K562 (cell line): Measurements from ENCODE around the gene TRPM4. TPM values are rescaled to one million over a fixed set of nuclear protein-coding genes. Genes with fewer than 3 reads are reported as not detected.
A peak's percentile ranks its signal among the peaks of the same experiment; 100 is the strongest.

Experiments
- CHD1 ChIP-seq: fragments of 200-600 bp; sonication (generic); IDR thresholded peaks from one replicate; pipeline ENCODE4 v1.6.1; 2012; ENCODE audit warnings: mild to moderate bottlenecking, moderate library complexity, low read length, inconsistent platforms
- EGR1 ChIP-seq: fragments of 450-650 bp; conservative IDR thresholded peaks from 2 replicates; pipeline ENCODE4 v1.6.1; 2017; ENCODE audit warnings: mild to moderate bottlenecking
- KAT7 ChIP-seq: sonication (generic); formaldehyde crosslinking; IDR thresholded peaks from 2 replicates; pipeline ENCODE4 v1.8.0; 2022; ENCODE audit warnings: missing genetic modification reagents, mild to moderate bottlenecking, borderline replicate concordance
- PTRF ChIP-seq: fragments of 450-650 bp; IDR thresholded peaks from 2 replicates; pipeline ENCODE4 v1.6.1; 2016; ENCODE audit warnings: mild to moderate bottlenecking, missing genetic modification characterization, missing compliant biosample characterization
- SIN3A ChIP-seq, 2 experiments: fragments of 150-350 bp in 1 of 2; IDR thresholded peaks; 2 replicates each; pipeline ENCODE4 v1.6.1; 2011 to 2016; ENCODE audit warnings: borderline replicate concordance in 2 of 2, low read depth in 2 of 2, low read length in 2 of 2, mild to moderate bottlenecking in 2 of 2, moderate library complexity in 2 of 2; ENCODE audit not compliant: control insufficient read depth in 1 of 2
- SMC3 ChIP-seq: conservative IDR thresholded peaks from 2 replicates; pipeline ENCODE4 v1.6.1; 2011; ENCODE audit warnings: low read depth, low read length, improper control_type of control experiment; ENCODE audit not compliant: insufficient read depth
- ZKSCAN8 ChIP-seq: fragments of 200-800 bp; sonication (Bioruptor generic); IDR thresholded peaks from 2 replicates; pipeline ENCODE4 v1.6.1; 2016; ENCODE audit warnings: missing genetic modification characterization, missing compliant biosample characterization
- polyA plus RNA-seq, 8 experiments: library from polyadenylated mRNA; depleted of rRNA in 4 of 8; stranded (reverse) in 5 of 8; unstranded in 3 of 8; fragments of >200 nt; fragmentation: Nextera tagmentation in 2 of 8; fragmentation: Illumina TruSeq in 1 of 8; extraction: Ambion mirVana in 2 of 8; extraction: Trizol in 1 of 8; gene quantifications; 2 replicates each; pipeline versions ENCODE4 v1.2.1 to v1.2.3, GENCODE V29; 2011 to 2014; ENCODE audit warnings: inconsistent platforms in 1 of 8, missing spikeins in 1 of 8
- total RNA-seq, 7 experiments: library from RNA; depleted of rRNA in 6 of 7; stranded (reverse); fragments of >200 nt in 6 of 7; fragmentation: Illumina TruSeq in 2 of 7; extraction: Trizol in 2 of 7; gene quantifications; 2 replicates each; pipeline versions ENCODE4 v1.2.1 to v1.2.3, GENCODE V29; 2011 to 2021; ENCODE audit warnings: low replicate concordance in 1 of 7
- TF ChIP-seq, protein P1 (sequence below), 2 experiments: fragments of 450-650 bp in 1 of 2; sonication (generic) in 1 of 2; formaldehyde crosslinking in 1 of 2; IDR thresholded peaks; 2 replicates each; pipeline versions ENCODE4 v1.7.1 to v1.9.0; 2016 to 2022; ENCODE audit warnings: inconsistent platforms in 1 of 2, mild to moderate bottlenecking in 1 of 2, missing genetic modification reagents in 1 of 2
- TF ChIP-seq, protein P2 (sequence below): sonication (generic); formaldehyde crosslinking; IDR thresholded peaks from 2 replicates; pipeline ENCODE4 v1.8.0; 2022; ENCODE audit warnings: missing genetic modification reagents, mild to moderate bottlenecking, moderate library complexity, borderline replicate concordance
- TF ChIP-seq, protein P3 (sequence below), 3 experiments: IDR thresholded peaks in 2 of 3; conservative IDR thresholded peaks in 1 of 3; 2 replicates each; pipeline ENCODE4 v1.5.1; 2011 to 2012; ENCODE audit warnings: low read length in 3 of 3, mild to moderate bottlenecking in 3 of 3, control low read depth in 2 of 3, improper control_type of control experiment in 1 of 3, inconsistent platforms in 1 of 3, low read depth in 1 of 3, mixed read lengths in 1 of 3, moderate library complexity in 1 of 3; ENCODE audit not compliant: insufficient read depth in 2 of 3
- TF ChIP-seq, protein P4 (sequence below): fragments of 250-450 bp; sonication (Bioruptor Pico); IDR thresholded peaks from 2 replicates; pipeline ENCODE4 v1.4.0; 2020; ENCODE audit warnings: mild to moderate bottlenecking, moderate library complexity
- TF ChIP-seq, protein P5 (sequence below): sonication (generic); IDR thresholded peaks from 2 replicates; pipeline ENCODE4 v1.6.1; 2016

Gene TRPM4
- total and polyA plus RNA-seq, 9 of the 15 experiments (the other 6 are each of a cell fraction or from before 2014, with no cell fraction given) = 6.5 to 45.4 (median 15.2) TPM

DNA sequence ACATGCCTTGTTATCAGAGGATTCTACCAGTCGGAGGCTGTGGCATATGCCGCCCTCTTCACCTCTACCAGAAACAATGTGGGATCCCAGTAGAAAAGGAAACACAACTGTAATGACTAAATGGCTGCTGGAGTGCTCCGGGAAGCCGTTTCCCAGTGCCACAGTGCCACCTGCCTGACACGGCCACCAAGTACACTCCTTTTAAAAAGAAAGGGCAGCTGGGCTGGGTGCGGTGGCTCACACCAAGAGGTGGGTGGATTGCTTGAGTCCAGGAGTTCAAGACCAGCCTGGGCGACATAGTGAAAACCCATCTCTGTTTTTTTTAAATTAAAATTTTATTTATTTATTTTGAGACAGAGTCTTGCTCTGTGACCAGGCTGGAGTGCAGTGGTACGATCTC is 67.3 kb downstream of the TRPM4 start (continued):
- TF ChIP-seq, protein P1, sequence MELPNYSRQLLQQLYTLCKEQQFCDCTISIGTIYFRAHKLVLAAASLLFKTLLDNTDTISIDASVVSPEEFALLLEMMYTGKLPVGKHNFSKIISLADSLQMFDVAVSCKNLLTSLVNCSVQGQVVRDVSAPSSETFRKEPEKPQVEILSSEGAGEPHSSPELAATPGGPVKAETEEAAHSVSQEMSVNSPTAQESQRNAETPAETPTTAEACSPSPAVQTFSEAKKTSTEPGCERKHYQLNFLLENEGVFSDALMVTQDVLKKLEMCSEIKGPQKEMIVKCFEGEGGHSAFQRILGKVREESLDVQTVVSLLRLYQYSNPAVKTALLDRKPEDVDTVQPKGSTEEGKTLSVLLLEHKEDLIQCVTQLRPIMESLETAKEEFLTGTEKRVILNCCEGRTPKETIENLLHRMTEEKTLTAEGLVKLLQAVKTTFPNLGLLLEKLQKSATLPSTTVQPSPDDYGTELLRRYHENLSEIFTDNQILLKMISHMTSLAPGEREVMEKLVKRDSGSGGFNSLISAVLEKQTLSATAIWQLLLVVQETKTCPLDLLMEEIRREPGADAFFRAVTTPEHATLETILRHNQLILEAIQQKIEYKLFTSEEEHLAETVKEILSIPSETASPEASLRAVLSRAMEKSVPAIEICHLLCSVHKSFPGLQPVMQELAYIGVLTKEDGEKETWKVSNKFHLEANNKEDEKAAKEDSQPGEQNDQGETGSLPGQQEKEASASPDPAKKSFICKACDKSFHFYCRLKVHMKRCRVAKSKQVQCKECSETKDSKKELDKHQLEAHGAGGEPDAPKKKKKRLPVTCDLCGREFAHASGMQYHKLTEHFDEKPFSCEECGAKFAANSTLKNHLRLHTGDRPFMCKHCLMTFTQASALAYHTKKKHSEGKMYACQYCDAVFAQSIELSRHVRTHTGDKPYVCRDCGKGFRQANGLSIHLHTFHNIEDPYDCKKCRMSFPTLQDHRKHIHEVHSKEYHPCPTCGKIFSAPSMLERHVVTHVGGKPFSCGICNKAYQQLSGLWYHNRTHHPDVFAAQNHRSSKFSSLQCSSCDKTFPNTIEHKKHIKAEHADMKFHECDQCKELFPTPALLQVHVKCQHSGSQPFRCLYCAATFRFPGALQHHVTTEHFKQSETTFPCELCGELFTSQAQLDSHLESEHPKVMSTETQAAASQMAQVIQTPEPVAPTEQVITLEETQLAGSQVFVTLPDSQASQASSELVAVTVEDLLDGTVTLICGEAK (IDR thresholded peaks at IDR 0.05) = no peak
- TF ChIP-seq, protein P1 (CRISPR knock-in tag; IDR thresholded peaks at IDR 0.05) = no peak
- TF ChIP-seq, protein P2, sequence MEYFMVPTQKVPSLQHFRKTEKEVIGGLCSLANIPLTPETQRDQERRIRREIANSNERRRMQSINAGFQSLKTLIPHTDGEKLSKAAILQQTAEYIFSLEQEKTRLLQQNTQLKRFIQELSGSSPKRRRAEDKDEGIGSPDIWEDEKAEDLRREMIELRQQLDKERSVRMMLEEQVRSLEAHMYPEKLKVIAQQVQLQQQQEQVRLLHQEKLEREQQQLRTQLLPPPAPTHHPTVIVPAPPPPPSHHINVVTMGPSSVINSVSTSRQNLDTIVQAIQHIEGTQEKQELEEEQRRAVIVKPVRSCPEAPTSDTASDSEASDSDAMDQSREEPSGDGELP (CRISPR knock-in tag) = peak; percentile 50; the same call in 1 of the 2 replicates
- TF ChIP-seq, protein P3, sequence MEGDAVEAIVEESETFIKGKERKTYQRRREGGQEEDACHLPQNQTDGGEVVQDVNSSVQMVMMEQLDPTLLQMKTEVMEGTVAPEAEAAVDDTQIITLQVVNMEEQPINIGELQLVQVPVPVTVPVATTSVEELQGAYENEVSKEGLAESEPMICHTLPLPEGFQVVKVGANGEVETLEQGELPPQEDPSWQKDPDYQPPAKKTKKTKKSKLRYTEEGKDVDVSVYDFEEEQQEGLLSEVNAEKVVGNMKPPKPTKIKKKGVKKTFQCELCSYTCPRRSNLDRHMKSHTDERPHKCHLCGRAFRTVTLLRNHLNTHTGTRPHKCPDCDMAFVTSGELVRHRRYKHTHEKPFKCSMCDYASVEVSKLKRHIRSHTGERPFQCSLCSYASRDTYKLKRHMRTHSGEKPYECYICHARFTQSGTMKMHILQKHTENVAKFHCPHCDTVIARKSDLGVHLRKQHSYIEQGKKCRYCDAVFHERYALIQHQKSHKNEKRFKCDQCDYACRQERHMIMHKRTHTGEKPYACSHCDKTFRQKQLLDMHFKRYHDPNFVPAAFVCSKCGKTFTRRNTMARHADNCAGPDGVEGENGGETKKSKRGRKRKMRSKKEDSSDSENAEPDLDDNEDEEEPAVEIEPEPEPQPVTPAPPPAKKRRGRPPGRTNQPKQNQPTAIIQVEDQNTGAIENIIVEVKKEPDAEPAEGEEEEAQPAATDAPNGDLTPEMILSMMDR (IDR thresholded peaks at IDR 0.05 in 2 of 3, conservative IDR thresholded peaks at IDR 0.05 in 1 of 3; ENCODE audit: insufficient read depth in 2 of 3, low read depth in 1 of 3, low read length in 3 of 3) = peak; percentile 76 to 83 (median 77)
- TF ChIP-seq SMC3 (peak; percentile 54; the same call in 1 of the 2 replicates), KAT7 (no peak), ZKSCAN8 (CRISPR knock-in tag) (no peak), CHD1 (no peak), SIN3A (IDR thresholded peaks at IDR 0.05; ENCODE audit: borderline replicate concordance in 2 of 2, control insufficient read depth in 1 of 2, low read depth in 2 of 2, low read length in 2 of 2) (no peak), EGR1 (peak; percentile 37; the same call in 1 of the 2 replicates), PTRF (tag) (no peak)
- TF ChIP-seq, protein P4, sequence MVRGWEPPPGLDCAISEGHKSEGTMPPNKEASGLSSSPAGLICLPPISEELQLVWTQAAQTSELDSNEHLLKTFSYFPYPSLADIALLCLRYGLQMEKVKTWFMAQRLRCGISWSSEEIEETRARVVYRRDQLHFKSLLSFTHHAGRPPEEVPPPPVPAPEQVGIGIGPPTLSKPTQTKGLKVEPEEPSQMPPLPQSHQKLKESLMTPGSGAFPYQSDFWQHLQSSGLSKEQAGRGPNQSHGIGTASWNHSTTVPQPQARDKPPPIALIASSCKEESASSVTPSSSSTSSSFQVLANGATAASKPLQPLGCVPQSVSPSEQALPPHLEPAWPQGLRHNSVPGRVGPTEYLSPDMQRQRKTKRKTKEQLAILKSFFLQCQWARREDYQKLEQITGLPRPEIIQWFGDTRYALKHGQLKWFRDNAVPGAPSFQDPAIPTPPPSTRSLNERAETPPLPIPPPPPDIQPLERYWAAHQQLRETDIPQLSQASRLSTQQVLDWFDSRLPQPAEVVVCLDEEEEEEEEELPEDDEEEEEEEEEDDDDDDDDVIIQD (CRISPR knock-in tag) = no peak
- TF ChIP-seq, protein P5, sequence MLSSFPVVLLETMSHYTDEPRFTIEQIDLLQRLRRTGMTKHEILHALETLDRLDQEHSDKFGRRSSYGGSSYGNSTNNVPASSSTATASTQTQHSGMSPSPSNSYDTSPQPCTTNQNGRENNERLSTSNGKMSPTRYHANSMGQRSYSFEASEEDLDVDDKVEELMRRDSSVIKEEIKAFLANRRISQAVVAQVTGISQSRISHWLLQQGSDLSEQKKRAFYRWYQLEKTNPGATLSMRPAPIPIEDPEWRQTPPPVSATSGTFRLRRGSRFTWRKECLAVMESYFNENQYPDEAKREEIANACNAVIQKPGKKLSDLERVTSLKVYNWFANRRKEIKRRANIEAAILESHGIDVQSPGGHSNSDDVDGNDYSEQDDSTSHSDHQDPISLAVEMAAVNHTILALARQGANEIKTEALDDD = no peak
